Tibial artery (tissue), 4 donors: ENCODE measurements around the gene ZNF697.

Experiments
- DNase-seq, 2 donors: peaks; one replicate each; pipeline ENCODE4 v3.0.0-alpha.2; 2019
- H3K27ac ChIP-seq, 2 donors: fragments of 200-600 bp; sonication (generic) in 1 of 2; 1 replicate in 1 of 2; 2 replicates in 1 of 2; pipeline ENCODE4 v1.5.1; 2018 to 2019; ENCODE audit warnings: mild to moderate bottlenecking in 1 of 2
- H3K27me3 ChIP-seq, 2 donors: fragments of 200-600 bp; sonication (generic) in 1 of 2; one replicate each; pipeline versions ENCODE4 v1.5.1 to v1.6.0; 2016 to 2019
- H3K36me3 ChIP-seq, 3 donors: fragments of 200-600 bp; sonication (generic) in 2 of 3; one replicate each; pipeline ENCODE4 v1.5.1; 2016 to 2019; ENCODE audit warnings: mild to moderate bottlenecking in 2 of 3
- H3K4me1 ChIP-seq, 4 donors: fragments of 200-600 bp; sonication (generic) in 2 of 4; 1 replicate in 3 of 4; 2 replicates in 1 of 4; pipeline ENCODE4 v1.5.1; 2016 to 2019
- H3K4me3 ChIP-seq, 2 donors: fragments of 200-600 bp; sonication (generic) in 1 of 2; 1 replicate in 1 of 2; 2 replicates in 1 of 2; pipeline ENCODE4 v1.5.1; 2018 to 2019; ENCODE audit warnings: mild to moderate bottlenecking in 2 of 2
- H3K9me3 ChIP-seq, 3 donors: fragments of 200-600 bp; sonication (generic) in 1 of 3; one replicate each; pipeline ENCODE4 v1.5.1; 2016 to 2019
- intact Hi-C: fragments of 100-400 bp; cut with DNase I; formaldehyde crosslinking; loops from one replicate; pipeline ENCODE4 v1.15.0; 2023; ENCODE audit warnings: low total_unique reads
- TF ChIP-seq, protein P1 (sequence below), 2 experiments: fragments of 200-600 bp in 1 of 2; fragments of 450-650 bp in 1 of 2; IDR thresholded peaks; one replicate each; pipeline ENCODE4 v1.5.1; 2017 to 2019; ENCODE audit warnings: antibody characterized with exemption in 2 of 2, mild to moderate bottlenecking in 1 of 2, moderate library complexity in 1 of 2

Gene ZNF697

DNA sequence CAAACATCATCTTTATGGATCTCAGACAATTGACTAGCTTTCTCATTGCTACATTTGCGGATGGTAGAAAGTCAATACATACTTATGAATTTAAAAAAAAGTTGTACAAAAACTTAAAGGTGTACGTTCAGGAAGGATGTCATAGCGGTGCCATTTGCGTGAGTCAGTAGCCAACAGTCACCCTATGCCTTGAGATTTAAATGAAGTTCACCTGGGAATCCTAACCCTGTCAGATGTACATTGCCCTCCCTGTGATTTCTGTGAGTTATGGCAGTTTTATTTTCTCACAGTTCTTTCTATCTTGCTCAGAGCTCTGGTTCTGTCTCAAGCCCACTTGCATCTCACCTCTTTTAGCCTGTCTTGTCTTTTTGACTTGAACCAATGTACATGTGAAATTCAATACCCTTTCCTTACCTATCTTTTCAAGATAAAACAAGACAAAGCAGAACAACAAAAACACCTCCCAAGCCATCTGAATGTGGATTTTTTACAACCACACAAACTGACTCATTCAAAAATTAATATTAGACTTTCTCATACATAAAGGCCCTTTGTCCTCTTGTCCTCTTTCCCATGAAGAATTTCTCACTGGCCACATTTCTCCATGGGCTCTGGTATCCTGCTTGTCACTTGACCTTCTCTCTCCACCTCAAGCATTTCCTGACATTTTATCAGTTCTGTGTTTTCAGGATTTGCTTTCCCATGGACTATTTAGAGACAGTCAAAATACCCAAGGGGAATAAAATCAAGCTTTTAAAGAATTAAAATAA lies 25.3 kb upstream of the ZNF697 start:
- peaks cover 0 to 5% (median 2%) of the 10 kb centered on the region in 4 donors for H3K4me1 ChIP-seq
- H3K36me3 ChIP-seq, result no peaks in the 10 kb centered on the region
- no peak for DNase-seq
- H3K9me3 ChIP-seq, result no peaks in the 10 kb centered on the region
- H3K4me3 ChIP-seq, result no peak overlapping the region
- no peaks in the 10 kb centered on the region for H3K27me3 ChIP-seq
- intact Hi-C loops, result no loop called here
- H3K27ac ChIP-seq, result no peak overlapping the region
- TF ChIP-seq, protein P1, sequence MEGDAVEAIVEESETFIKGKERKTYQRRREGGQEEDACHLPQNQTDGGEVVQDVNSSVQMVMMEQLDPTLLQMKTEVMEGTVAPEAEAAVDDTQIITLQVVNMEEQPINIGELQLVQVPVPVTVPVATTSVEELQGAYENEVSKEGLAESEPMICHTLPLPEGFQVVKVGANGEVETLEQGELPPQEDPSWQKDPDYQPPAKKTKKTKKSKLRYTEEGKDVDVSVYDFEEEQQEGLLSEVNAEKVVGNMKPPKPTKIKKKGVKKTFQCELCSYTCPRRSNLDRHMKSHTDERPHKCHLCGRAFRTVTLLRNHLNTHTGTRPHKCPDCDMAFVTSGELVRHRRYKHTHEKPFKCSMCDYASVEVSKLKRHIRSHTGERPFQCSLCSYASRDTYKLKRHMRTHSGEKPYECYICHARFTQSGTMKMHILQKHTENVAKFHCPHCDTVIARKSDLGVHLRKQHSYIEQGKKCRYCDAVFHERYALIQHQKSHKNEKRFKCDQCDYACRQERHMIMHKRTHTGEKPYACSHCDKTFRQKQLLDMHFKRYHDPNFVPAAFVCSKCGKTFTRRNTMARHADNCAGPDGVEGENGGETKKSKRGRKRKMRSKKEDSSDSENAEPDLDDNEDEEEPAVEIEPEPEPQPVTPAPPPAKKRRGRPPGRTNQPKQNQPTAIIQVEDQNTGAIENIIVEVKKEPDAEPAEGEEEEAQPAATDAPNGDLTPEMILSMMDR (IDR thresholded peaks at IDR 0.05), result no peak

DNA sequence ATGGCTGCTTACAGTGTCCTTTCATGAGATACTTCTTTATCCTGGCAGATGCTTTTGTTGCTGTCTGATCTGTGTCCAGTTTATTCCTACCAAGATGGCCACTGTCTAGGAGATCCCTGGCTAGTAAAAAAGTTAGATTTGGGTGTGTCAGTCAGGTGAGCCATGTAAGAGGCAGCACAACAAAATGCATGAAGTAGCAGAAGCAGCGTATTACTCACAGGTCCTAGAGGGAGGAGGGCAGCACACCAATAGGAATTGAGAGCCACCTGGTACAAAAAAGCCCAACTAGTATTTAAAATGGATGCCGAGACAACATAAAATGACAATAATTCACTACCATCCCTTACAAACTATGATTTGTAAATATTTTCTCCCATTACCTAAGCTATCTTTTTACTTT lies 22.8 kb upstream of the ZNF697 start:
- intact Hi-C loops, result no loop called here
- DNase-seq, result no peak
- H3K36me3 ChIP-seq, result no peaks in the 10 kb centered on the region
- H3K4me3 ChIP-seq, result no peak overlapping the region
- H3K27me3 ChIP-seq, result no peaks in the 10 kb centered on the region
- TF ChIP-seq, protein P1 (IDR thresholded peaks at IDR 0.05), result no peak
- no peak overlapping the region for H3K27ac ChIP-seq
- H3K4me1 ChIP-seq, result peaks cover 0 to 3% (median 1%) of the 10 kb centered on the region in 4 donors
- no peaks in the 10 kb centered on the region for H3K9me3 ChIP-seq

DNA sequence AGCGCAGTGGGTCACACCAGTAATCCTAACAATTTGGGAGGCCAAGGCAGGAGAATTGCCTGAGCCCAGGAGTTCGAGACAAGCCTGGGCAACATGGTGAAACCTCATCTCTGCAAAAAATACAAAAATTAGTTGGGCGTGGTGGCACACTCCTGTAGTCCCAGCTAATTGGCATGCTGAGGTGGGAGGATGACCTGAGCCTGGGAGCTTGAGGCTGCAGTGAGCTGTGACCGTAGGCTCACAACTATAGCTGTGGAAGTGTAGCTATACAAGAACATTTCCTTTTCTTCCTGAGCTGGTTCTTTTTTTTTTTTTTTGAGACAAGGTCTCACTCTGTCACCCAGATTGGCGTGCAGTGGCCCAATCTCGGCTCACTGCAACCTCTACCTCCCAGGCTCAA lies 19.1 kb upstream of the ZNF697 start:
- H3K36me3 ChIP-seq, result no peaks in the 10 kb centered on the region
- no peaks in the 10 kb centered on the region for H3K27me3 ChIP-seq
- H3K4me3 ChIP-seq, result no peak overlapping the region
- no peaks in the 10 kb centered on the region for H3K4me1 ChIP-seq
- H3K9me3 ChIP-seq, result no peaks in the 10 kb centered on the region
- intact Hi-C loops, result no loop called here
- DNase-seq, result no peak
- TF ChIP-seq, protein P1 (IDR thresholded peaks at IDR 0.05), result no peak
- no peak overlapping the region for H3K27ac ChIP-seq

DNA sequence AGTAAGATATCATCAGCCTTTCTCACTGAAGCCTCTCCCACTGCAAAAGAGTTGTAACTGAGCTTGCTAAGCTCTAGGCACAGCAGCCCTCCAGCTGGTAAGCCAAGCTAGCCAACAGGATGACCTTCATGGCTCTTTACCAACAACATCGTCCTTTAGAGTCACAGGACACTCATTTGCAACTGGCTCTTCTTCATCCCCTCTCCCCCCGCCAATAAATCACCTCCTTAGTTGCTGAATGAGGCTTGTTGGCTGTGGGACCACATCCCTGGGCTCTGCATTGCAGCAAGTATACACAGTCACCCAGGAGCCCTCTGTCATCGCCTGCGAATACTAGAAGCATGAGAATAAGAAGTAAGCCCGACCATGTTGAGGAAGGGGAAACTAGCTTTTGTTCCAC lies 16.0 kb upstream of the ZNF697 start:
- Histone ChIP-seq H3K4me1 (no peaks in the 10 kb centered on the region), H3K4me3 (no peak overlapping the region), H3K9me3 (no peaks in the 10 kb centered on the region), H3K27me3 (no peaks in the 10 kb centered on the region), H3K36me3 (no peaks in the 10 kb centered on the region), H3K27ac (no peak overlapping the region)
- DNase-seq, result no peak
- TF ChIP-seq, protein P1 (IDR thresholded peaks at IDR 0.05), result no peak
- intact Hi-C loops, result loop anchor here (2.0 kb wide), 1 partner anchor 51 kb away; no protein-coding TSS in a partner anchor

DNA sequence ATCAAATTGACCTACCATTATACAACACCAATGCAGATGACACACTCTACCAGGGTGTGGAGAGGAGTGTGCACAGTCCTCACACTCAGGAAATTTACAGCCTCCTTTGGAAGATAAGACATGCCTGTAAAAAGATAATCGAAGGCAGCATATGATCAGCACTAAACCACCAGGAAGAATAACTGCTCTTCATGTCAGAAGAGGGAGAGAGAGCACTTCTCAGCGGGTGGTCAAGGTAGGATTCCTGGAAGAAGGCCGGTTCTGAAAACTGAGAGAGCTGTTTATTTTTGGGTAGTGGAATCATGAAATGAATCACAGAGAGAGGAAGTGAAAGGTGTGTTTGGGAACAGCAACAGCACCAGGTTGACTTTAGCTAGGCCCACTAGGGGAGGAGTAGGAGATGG lies 14.0 kb upstream of the ZNF697 start:
- intact Hi-C loops, result no loop called here
- H3K27ac ChIP-seq, result no peak overlapping the region
- H3K9me3 ChIP-seq, result no peaks in the 10 kb centered on the region
- no peaks in the 10 kb centered on the region for H3K27me3 ChIP-seq
- DNase-seq, result no peak
- no peak overlapping the region for H3K4me3 ChIP-seq
- H3K4me1 ChIP-seq, result no peaks in the 10 kb centered on the region
- no peaks in the 10 kb centered on the region for H3K36me3 ChIP-seq
- TF ChIP-seq, protein P1 (IDR thresholded peaks at IDR 0.05), result no peak
